IMR-90 (cell line): ENCODE data around the gene LTB4R. TPM values are rescaled to one million over a fixed set of nuclear protein-coding genes. Genes with fewer than 3 reads are reported as not detected.

Experiments used
- ATAC-seq: fragments of 200-7000 bp; cut with Tn5 transposase; 2 replicates; pipeline ENCODE4 v1.9.1; 2020; ENCODE audit warnings: low read depth, mild to moderate bottlenecking, moderate library complexity
- BruUV-seq: library from RNA; stranded (reverse); fragments of 400-500 nt; replicated peaks from 2 replicates; lab custom pipeline; 2021; lab: Mats Ljungman, UMichigan
- CTCF ChIA-PET: fragments of 300-600 bp; formaldehyde crosslinking; extraction: SDS; loops from one replicate; lab custom pipeline; 2021; ENCODE audit warnings: antibody characterized with exemption; lab: Yijun Ruan, JAX
- POLR2A ChIA-PET: fragments of 300-600 bp; sonication (Branson Sonifier 250); formaldehyde crosslinking; loops from one replicate; lab custom pipeline; 2022; ENCODE audit warnings: antibody characterized with exemption; ENCODE audit not compliant: unreplicated experiment; lab: Charles Lee
- DNase-seq: peaks from one replicate; pipeline ENCODE4 v3.0.0; 2013
- H2AFZ ChIP-seq: replicated peaks from 2 replicates; pipeline ENCODE3; 2013; ENCODE audit warnings: low read length, mild to moderate bottlenecking; ENCODE audit not compliant: poor library complexity
- H2AK5ac ChIP-seq: 2 replicates; pipeline ENCODE4 v1.6.1; 2013; ENCODE audit warnings: low read depth, low read length, inconsistent platforms
- H2AK9ac ChIP-seq: replicated peaks from 2 replicates; pipeline ENCODE3; 2013; ENCODE audit warnings: mild to moderate bottlenecking, low read depth, low read length, moderate library complexity; ENCODE audit not compliant: poor library complexity
- H2BK120ac ChIP-seq: 2 replicates; pipeline ENCODE4 v1.6.1; 2013; ENCODE audit warnings: low read depth, low read length, inconsistent platforms
- H2BK15ac ChIP-seq: 3 replicates; pipeline ENCODE4 v1.6.1; 2013; ENCODE audit warnings: low read depth, low read length, inconsistent platforms
- H2BK20ac ChIP-seq: 2 replicates; pipeline ENCODE4 v1.6.1; 2013; ENCODE audit warnings: low read depth, mild to moderate bottlenecking, inconsistent platforms, low read length, moderate library complexity
- H2BK5ac ChIP-seq: 2 replicates; pipeline ENCODE4 v1.6.1; 2013; ENCODE audit warnings: mild to moderate bottlenecking, low read depth, low read length, inconsistent platforms; ENCODE audit not compliant: poor library complexity, severe bottlenecking
- H3K14ac ChIP-seq: replicated peaks from 2 replicates; pipeline ENCODE4 v1.6.1; 2013; ENCODE audit warnings: low read depth, low read length, inconsistent platforms
- H3K18ac ChIP-seq: 2 replicates; pipeline ENCODE4 v1.6.1; 2013; ENCODE audit warnings: low read depth, low read length, control low read depth
- H3K23ac ChIP-seq: 2 replicates; pipeline ENCODE4 v1.6.1; 2013; ENCODE audit warnings: low read depth, low read length, inconsistent platforms
- H3K27ac ChIP-seq: 2 replicates; pipeline ENCODE4 v1.5.1; 2013; ENCODE audit warnings: mild to moderate bottlenecking, control low read depth, low read length; ENCODE audit not compliant: insufficient read depth
- H3K27me3 ChIP-seq: 2 replicates; pipeline ENCODE4 v1.6.1; 2013; ENCODE audit warnings: low read length; ENCODE audit not compliant: control insufficient read depth, insufficient read depth
- H3K36me3 ChIP-seq: 2 replicates; pipeline ENCODE4 v1.6.1; 2013; ENCODE audit warnings: low read length, mixed read lengths; ENCODE audit not compliant: control insufficient read depth, insufficient read depth
- H3K4ac ChIP-seq: 2 replicates; pipeline ENCODE4 v1.6.1; 2013; ENCODE audit warnings: low read depth, low read length, inconsistent platforms
- H3K4me1 ChIP-seq: 2 replicates; pipeline ENCODE4 v1.6.1; 2013; ENCODE audit warnings: low read length, mixed read lengths; ENCODE audit not compliant: control insufficient read depth, insufficient read depth
- H3K4me2 ChIP-seq: 2 replicates; pipeline ENCODE4 v1.6.1; 2013; ENCODE audit warnings: low read depth, mild to moderate bottlenecking, control low read depth, low read length, moderate library complexity
- H3K4me3 ChIP-seq: 2 replicates; pipeline ENCODE4 v1.5.1; 2013; ENCODE audit warnings: low read depth, mild to moderate bottlenecking, control low read depth, low read length, moderate library complexity; ENCODE audit not compliant: insufficient read depth
- H3K56ac ChIP-seq: 2 replicates; pipeline ENCODE4 v1.6.1; 2013; ENCODE audit warnings: low read length, inconsistent platforms; ENCODE audit not compliant: insufficient read depth; ENCODE audit errors: extremely low read depth
- H3K79me1 ChIP-seq, 2 experiments: 2 replicates each; pipeline ENCODE4 v1.6.1; 2013; ENCODE audit warnings: low read length in 2 of 2, inconsistent platforms in 1 of 2, low read depth in 1 of 2
- H3K9ac ChIP-seq: 2 replicates; pipeline ENCODE4 v1.6.1; 2013; ENCODE audit warnings: low read depth, low read length, control low read depth
- H3K9me1 ChIP-seq: 2 replicates; pipeline ENCODE4 v1.6.1; 2013; ENCODE audit warnings: low read length, inconsistent platforms; ENCODE audit not compliant: insufficient read depth
- H3K9me3 ChIP-seq: 2 replicates; pipeline ENCODE4 v1.6.1; 2013; ENCODE audit warnings: low read length; ENCODE audit not compliant: control insufficient read depth, insufficient read depth
- H4K20me1 ChIP-seq: 2 replicates; pipeline ENCODE4 v1.6.1; 2013; ENCODE audit warnings: low read length, inconsistent platforms; ENCODE audit not compliant: insufficient read depth
- H4K5ac ChIP-seq: 2 replicates; pipeline ENCODE4 v1.6.1; 2013; ENCODE audit warnings: mild to moderate bottlenecking, low read depth, low read length, control low read depth
- H4K8ac ChIP-seq, 2 experiments: 2 replicates each; pipeline ENCODE4 v1.6.1; 2013; ENCODE audit warnings: low read depth in 2 of 2, low read length in 2 of 2, control low read depth in 1 of 2, inconsistent platforms in 1 of 2
- H4K91ac ChIP-seq: 2 replicates; pipeline ENCODE4 v1.6.1; 2013; ENCODE audit warnings: low read depth, low read length, inconsistent platforms; ENCODE audit not compliant: insufficient read depth
- BHLHE40 ChIP-seq: fragments of 150-350 bp; IDR thresholded peaks from 2 replicates; pipeline ENCODE4 v1.6.1; 2016; ENCODE audit warnings: mild to moderate bottlenecking, low read depth, low read length
- WGBS, 2 experiments: methylation state at CpG; one replicate each; pipeline versions ENCODE4 v1.1.5 to v1.1.7; 2013; ENCODE audit warnings: missing lambda C conversion rate in 2 of 2; ENCODE audit not compliant: insufficient read length in 1 of 2; ENCODE audit errors: extremely low coverage in 2 of 2; 5-methylcytosine and 5-hydroxymethylcytosine counted together
- dilution Hi-C: fragments of 300-500 bp; cut with HindIII; formaldehyde crosslinking; loops from one replicate; pipeline ENCODE4 v1.14.3; 2018; ENCODE audit warnings: low sequenced_read_pairs; ENCODE audit not compliant: unreplicated experiment
- in situ Hi-C: fragments of 300-500 bp; cut with MboI; formaldehyde crosslinking; loops from 3 replicates; pipeline ENCODE4 v1.14.3; 2019; ENCODE audit warnings: low sequenced_read_pairs, inconsistent platforms, mixed read lengths
- intact Hi-C: fragments of 100-400 bp; cut with micrococcal nuclease; formaldehyde crosslinking; loops from 2 replicates; pipeline ENCODE4 v1.10.0; 2022
- polyA plus RNA-seq, 3 experiments: library from polyadenylated mRNA; depleted of rRNA; stranded (reverse); fragments of >200 nt; gene quantifications; 2 replicates each; pipeline ENCODE4 v1.2.3, GENCODE V29; 2012; ENCODE audit warnings: low replicate concordance in 1 of 3
- total RNA-seq: library from RNA; depleted of rRNA; stranded (reverse); fragments of >200 nt; gene quantifications from 2 replicates; pipeline ENCODE4 v1.2.3, GENCODE V29; 2012

The LTB4R gene
- total and polyA plus RNA-seq, 2 of the 4 experiments (the other 2 are of a cell fraction): 0.18 to 2.3 TPM

- no TSS peak for BruUV-seq
- Histone ChIP-seq H3K4me2 (no peak overlapping the region), H2AK9ac (no peak overlapping the region), H3K36me3 (peaks cover 25% of the 10 kb centered on the region), H3K9ac (no peak overlapping the region), H3K4me3 (no peak overlapping the region), H3K79me1 (no peaks in the 10 kb centered on the region; a peak in 1 of 4 replicates), H4K20me1 (no peaks in the 10 kb centered on the region; the same call in 1 of the 2 replicates), H3K56ac (no peak overlapping the region), H3K18ac (no peak overlapping the region), H3K9me1 (no peaks in the 10 kb centered on the region; the same call in 1 of the 2 replicates), H2BK20ac (no peak overlapping the region), H3K9me3 (no peaks in the 10 kb centered on the region), H3K27ac (no peak overlapping the region), H3K23ac (no peak overlapping the region), H3K14ac (no peak overlapping the region), H2BK15ac (no peak overlapping the region), H2BK5ac (no peak overlapping the region), H4K91ac (no peak overlapping the region), H3K27me3 (no peaks in the 10 kb centered on the region), H2BK120ac (no peak overlapping the region), H4K8ac (no peak overlapping the region), H2AK5ac (no peak overlapping the region), H4K5ac (no peak overlapping the region), H2AFZ (no peak overlapping the region), H3K4me1 (no peaks in the 10 kb centered on the region), H3K4ac (no peak overlapping the region)
- ChIA-PET CTCF (no interaction called here), POLR2A (interaction anchor here (0.7 kb wide), 1 partner anchor 48 kb away, joined by 4 read pairs; the partner anchor contains the start of gene TINF2)
- no peak for ATAC-seq
- TF ChIP-seq BHLHE40: no peak
- dilution Hi-C loops (no loop called here), intact Hi-C loops (loop anchor here (10.0 kb wide), 1 partner anchor 306 kb away; the partner anchor contains the start of gene DHRS4L2), in situ Hi-C loops (no loop called here)
- WGBS, 2 experiments: 100% methylated on average over 1 of the region's 9 CpGs; no CpG with 5 or more reads in 1 of the 2 experiments
- DNase-seq: no peak
Observed at GRCh38 chr14:24290746-24291145, 20.6 kb upstream of the LTB4R start.
